Sigmoid colon (tissue), 7 donors: Measurements from ENCODE around the gene PTPRO. TPM values are rescaled to one million over a fixed set of nuclear protein-coding genes. Genes with fewer than 3 reads are reported as not detected.

ENCODE experiments used
- DNase-seq: peaks from one replicate; pipeline ENCODE4 v3.0.0-alpha.2; 2019
- H3K27ac ChIP-seq, 4 donors: fragments of 200-600 bp; sonication (generic); one replicate each; pipeline ENCODE4 v1.5.1; 2016 to 2019; ENCODE audit warnings: mild to moderate bottlenecking in 1 of 4
- H3K27me3 ChIP-seq, 3 donors: fragments of 200-600 bp; sonication (generic); one replicate each; pipeline ENCODE4 v1.5.1; 2019; ENCODE audit warnings: mild to moderate bottlenecking in 1 of 3
- H3K36me3 ChIP-seq, 4 donors: fragments of 200-600 bp; sonication (generic); one replicate each; pipeline ENCODE4 v1.5.1; 2016 to 2019
- H3K4me1 ChIP-seq, 4 donors: fragments of 200-600 bp; sonication (generic); one replicate each; pipeline ENCODE4 v1.5.1; 2017 to 2019
- H3K4me3 ChIP-seq, 4 donors: fragments of 200-600 bp; sonication (generic); one replicate each; pipeline ENCODE4 v1.5.1; 2017 to 2019; ENCODE audit warnings: mild to moderate bottlenecking in 2 of 4, moderate library complexity in 1 of 4
- H3K9me3 ChIP-seq, 4 donors: fragments of 200-600 bp in 3 of 4; sonication (generic) in 3 of 4; one replicate each; pipeline versions ENCODE4 v1.5.1 to v1.6.1; 2013 to 2019
- CTCF ChIP-seq, 4 experiments: fragments of 450-650 bp in 3 of 4; fragments of 200-600 bp in 1 of 4; IDR thresholded peaks; one replicate each; pipeline ENCODE4 v1.5.1; 2016 to 2019; ENCODE audit warnings: antibody characterized with exemption in 4 of 4, mild to moderate bottlenecking in 3 of 4, moderate library complexity in 2 of 4
- EP300 ChIP-seq, 4 donors: sonication (generic); formaldehyde crosslinking; IDR thresholded peaks; one replicate each; pipeline ENCODE4 v1.6.1; 2017; ENCODE audit warnings: antibody characterized with exemption in 4 of 4
- POLR2A ChIP-seq, 2 donors: fragments of 450-650 bp; IDR thresholded peaks; one replicate each; pipeline ENCODE4 v1.6.1; 2016; ENCODE audit warnings: antibody characterized with exemption in 2 of 2, mild to moderate bottlenecking in 2 of 2, moderate library complexity in 2 of 2
- POLR2AphosphoS5 ChIP-seq, 4 donors: sonication (generic); formaldehyde crosslinking; IDR thresholded peaks; one replicate each; pipeline ENCODE4 v1.6.1; 2017; ENCODE audit warnings: antibody characterized with exemption in 4 of 4
- WGBS, 2 donors: extraction: QIAGEN DNeasy Blood & Tissue Kit; methylation state at CpG; one replicate each; pipeline ENCODE4 v1.1.7; 2013; 5-methylcytosine and 5-hydroxymethylcytosine counted together
- intact Hi-C: fragments of 100-400 bp; cut with DNase I; formaldehyde crosslinking; loops from one replicate; pipeline ENCODE4 v1.15.1; 2023
- polyA plus RNA-seq, 3 donors: library from polyadenylated mRNA; stranded (reverse); fragments of 200-250 nt; gene quantifications; one replicate each; pipeline ENCODE4 v1.2.3, GENCODE V29; 2013
- total RNA-seq, 4 donors: library from RNA; depleted of rRNA; stranded (reverse); fragments of >200 nt; gene quantifications; one replicate each; pipeline ENCODE4 v1.1.0, GENCODE V29; 2016
- donor health status: healthy with polysubstance abuse.
- donor health status: Bipolar disorder and iron deficiency.
- donor health status: healthy.

The PTPRO gene
- total and polyA plus RNA-seq, 7 donors: 0.99 to 8.5 (median 1.9) TPM

GRCh38 chr12:15336768-15337553, 14.7 kb downstream of the PTPRO start:
- Histone ChIP-seq H3K4me1 (peaks cover 0 to 11% (median 8%) of the 10 kb centered on the region in 4 donors), H3K27me3 (no peaks in the 10 kb centered on the region), H3K9me3 (no peaks in the 10 kb centered on the region), H3K27ac (no peak overlapping the region), H3K36me3 (no peaks in the 10 kb centered on the region), H3K4me3 (no peak overlapping the region)
- intact Hi-C loops: no loop called here
- no peak for TF ChIP-seq POLR2A (IDR thresholded peaks at IDR 0.05)
- TF ChIP-seq EP300 (IDR thresholded peaks at IDR 0.05): no peak
- TF ChIP-seq POLR2AphosphoS5 (IDR thresholded peaks at IDR 0.05): no peak
- TF ChIP-seq CTCF (IDR thresholded peaks at IDR 0.05): no peak
- 68 to 75% methylated on average over 9 of the region's 9 CpGs for WGBS, 2 donors
- no peak for DNase-seq

- TF ChIP-seq CTCF (IDR thresholded peaks at IDR 0.05) (no peak), POLR2AphosphoS5 (IDR thresholded peaks at IDR 0.05) (no peak), EP300 (IDR thresholded peaks at IDR 0.05) (no peak), POLR2A (IDR thresholded peaks at IDR 0.05) (no peak)
- intact Hi-C loops: no loop called here
Measured at GRCh38 chr12:15341371-15341770, 19.1 kb downstream of the PTPRO start.

GRCh38 chr12:15344561-15344960, 22.3 kb downstream of the PTPRO start:
- intact Hi-C loops: no loop called here
- Histone ChIP-seq H3K27ac (no peak overlapping the region), H3K27me3 (no peaks in the 10 kb centered on the region), H3K9me3 (no peaks in the 10 kb centered on the region), H3K36me3 (no peaks in the 10 kb centered on the region), H3K4me1 (no peaks in the 10 kb centered on the region), H3K4me3 (no peak overlapping the region)
- TF ChIP-seq POLR2A (IDR thresholded peaks at IDR 0.05) (no peak), CTCF (IDR thresholded peaks at IDR 0.05) (no peak), EP300 (IDR thresholded peaks at IDR 0.05) (no peak), POLR2AphosphoS5 (IDR thresholded peaks at IDR 0.05) (no peak)
- no peak for DNase-seq
- 91 to 92% methylated on average over 4 of the region's 4 CpGs for WGBS, 2 donors

More at GRCh38 chr12:15341371-15341770, 19.1 kb downstream of the PTPRO start:
- Histone ChIP-seq H3K36me3 (no peaks in the 10 kb centered on the region), H3K4me1 (peaks cover 0 to 8% (median 7%) of the 10 kb centered on the region in 4 donors), H3K9me3 (no peaks in the 10 kb centered on the region), H3K27ac (no peak overlapping the region), H3K27me3 (no peaks in the 10 kb centered on the region), H3K4me3 (no peak overlapping the region)
- DNase-seq: no peak

GRCh38 chr12:15346488-15346887, 24.2 kb downstream of the PTPRO start:
- intact Hi-C loops: no loop called here
- Histone ChIP-seq H3K4me3 (no peak overlapping the region), H3K36me3 (no peaks in the 10 kb centered on the region), H3K4me1 (no peaks in the 10 kb centered on the region), H3K27ac (no peak overlapping the region), H3K27me3 (no peaks in the 10 kb centered on the region), H3K9me3 (no peaks in the 10 kb centered on the region)
- TF ChIP-seq POLR2A (IDR thresholded peaks at IDR 0.05) (no peak), POLR2AphosphoS5 (IDR thresholded peaks at IDR 0.05) (no peak)
- WGBS, 2 donors: 70 to 82% methylated on average over 3 of the region's 3 CpGs
- DNase-seq: no peak

- H3K9me3 ChIP-seq: no peaks in the 10 kb centered on the region
- no peak overlapping the region for H3K4me3 ChIP-seq
- intact Hi-C loops: no loop called here
- no peak for DNase-seq
- H3K4me1 ChIP-seq: no peaks in the 10 kb centered on the region
- no peak overlapping the region for H3K27ac ChIP-seq
- H3K36me3 ChIP-seq: no peaks in the 10 kb centered on the region
- H3K27me3 ChIP-seq: no peaks in the 10 kb centered on the region
- TF ChIP-seq EP300 (IDR thresholded peaks at IDR 0.05): no peak
- 79 to 83% methylated on average over 1 of the region's 1 CpG for WGBS, 2 donors
Measured at GRCh38 chr12:15350643-15351042, 28.3 kb downstream of the PTPRO start.

GRCh38 chr12:15355766-15356165, 33.5 kb downstream of the PTPRO start:
- no peak for DNase-seq
- Histone ChIP-seq H3K27ac (no peak overlapping the region), H3K27me3 (no peaks in the 10 kb centered on the region), H3K4me3 (no peak overlapping the region), H3K36me3 (no peaks in the 10 kb centered on the region), H3K9me3 (no peaks in the 10 kb centered on the region), H3K4me1 (no peaks in the 10 kb centered on the region)
- intact Hi-C loops: no loop called here
- TF ChIP-seq POLR2AphosphoS5 (IDR thresholded peaks at IDR 0.05) (no peak), EP300 (IDR thresholded peaks at IDR 0.05) (no peak), CTCF (IDR thresholded peaks at IDR 0.05) (no peak), POLR2A (IDR thresholded peaks at IDR 0.05) (no peak)
- 62 to 74% methylated on average over 2 of the region's 2 CpGs for WGBS, 2 donors
